Measurements from ENCODE around the gene LYPD5.

LYPD5 gene

GRCh38 chr19:43749898-43750297, 52.3 kb downstream of the LYPD5 start:
- DNase-seq = no peak

DNA sequence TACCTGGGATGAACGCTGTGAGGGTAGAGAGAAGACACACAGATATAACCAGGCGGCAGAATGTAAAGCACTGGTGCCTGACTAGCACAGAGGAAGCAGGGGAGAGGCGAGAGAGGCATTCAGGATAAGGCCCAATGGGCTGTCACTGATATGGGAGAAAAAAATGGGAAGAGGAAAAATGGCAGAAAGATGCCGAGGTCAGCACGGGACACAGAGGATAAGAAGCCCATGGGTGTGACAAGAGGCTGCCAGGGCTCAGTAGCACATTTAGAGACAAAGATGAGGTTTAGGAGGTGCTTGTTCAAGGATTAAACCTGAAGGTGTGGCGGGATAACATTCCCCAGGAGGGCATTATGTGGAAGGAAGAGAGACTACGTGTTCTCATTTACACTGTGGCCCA, 53.1 kb downstream of the LYPD5 start:
- no peak for DNase-seq

GRCh38 chr19:43748685-43749084, 53.6 kb downstream of the LYPD5 start:
- DNase-seq = no peak

- DNase-seq = no peak
Measured at GRCh38 chr19:43748205-43748594, 54.0 kb downstream of the LYPD5 start.

GRCh38 chr19:43747557-43748204, 54.6 kb downstream of the LYPD5 start:
- no peak for DNase-seq
